ENCODE measurements around the gene KCNF1.

KCNF1 gene

GRCh38 chr2:10909050-10909995 lies 2.4 kb upstream of the KCNF1 start:
- no peak overlapping the region for H3K4me3 ChIP-seq (ENCODE audit: low read length)
- peak; percentile 66 for TF ChIP-seq CTCF (conservative IDR thresholded peaks at IDR 0.05; ENCODE audit: low read depth, low read length)
- no peak for DNase-seq (ENCODE audit: low read depth)

- no peak for TF ChIP-seq CTCF (conservative IDR thresholded peaks at IDR 0.05; ENCODE audit: low read depth, low read length)
- H3K4me3 ChIP-seq (ENCODE audit: low read length) = no peak overlapping the region
These were observed 1.8 kb upstream of the KCNF1 start for GRCh38 chr2:10909996-10910341.

GRCh38 chr2:10910625-10911024 lies 1.1 kb upstream of the KCNF1 start:
- no peak for DNase-seq (ENCODE audit: low read depth)
- no peak overlapping the region for H3K4me3 ChIP-seq (ENCODE audit: low read length)
- no peak for TF ChIP-seq CTCF (conservative IDR thresholded peaks at IDR 0.05; ENCODE audit: low read depth, low read length)

More at GRCh38 chr2:10909996-10910341, 1.8 kb upstream of the KCNF1 start:
- no peak for DNase-seq (ENCODE audit: low read depth)

- no peak for DNase-seq (ENCODE audit: low read depth)
- peak overlapping the region; percentile 35 for H3K4me3 ChIP-seq (ENCODE audit: low read length)
These were observed 470 bp downstream of the KCNF1 start for GRCh38 chr2:10912076-10912731.

GRCh38 chr2:10912796-10913455 lies 1.2 kb downstream of the KCNF1 start:
- TF ChIP-seq CTCF (conservative IDR thresholded peaks at IDR 0.05; ENCODE audit: low read depth, low read length) = no peak
- H3K4me3 ChIP-seq (ENCODE audit: low read length) = no peak overlapping the region
- no peak for DNase-seq (ENCODE audit: low read depth)

More at GRCh38 chr2:10912076-10912731, 470 bp downstream of the KCNF1 start:
- TF ChIP-seq CTCF (conservative IDR thresholded peaks at IDR 0.05; ENCODE audit: low read depth, low read length) = no peak

GRCh38 chr2:10913501-10914271 lies 2.0 kb downstream of the KCNF1 start:
- no peak overlapping the region for H3K4me3 ChIP-seq (ENCODE audit: low read length)
- no peak for TF ChIP-seq CTCF (conservative IDR thresholded peaks at IDR 0.05; ENCODE audit: low read depth, low read length)
- no peak for DNase-seq (ENCODE audit: low read depth)

All from retinal pigment epithelial cell (primary cell).